ENCODE results near the gene CNRIP1.
A peak's percentile ranks its signal among the peaks of the same experiment; 100 is the strongest.
"Not testable (repeated sequence)": the region's sequence is repeated elsewhere in the genome, so short reads cannot be mapped to it uniquely, and the experiment has no call there.

The CNRIP1 gene

GRCh38 chr2:68319398-68320117 is at the start of gene CNRIP1:
Gene CNRIP1 (minus strand): TSS chr2:68319949. CDS start chr2:68319400, 549 bp downstream.
- DNase-seq, result peak; percentile 52 to 55

- DNase-seq, result no peak
These were observed 49.6 kb upstream of the CNRIP1 start for GRCh38 chr2:68369337-68369734.

GRCh38 chr2:68368654-68369336 is 49.0 kb upstream of the CNRIP1 start:
- no peak for DNase-seq

GRCh38 chr2:68367953-68368653 is 48.4 kb upstream of the CNRIP1 start:
- no peak for DNase-seq

- no peak for DNase-seq
These were observed 46.4 kb upstream of the CNRIP1 start for GRCh38 chr2:68366083-68366560.

GRCh38 chr2:68365087-68365486 is 45.3 kb upstream of the CNRIP1 start, which contains the start of gene PLEK:
Gene PLEK (plus strand): TSS chr2:68365282. CDS start chr2:68365352, 70 bp downstream.
- DNase-seq, result no peak

GRCh38 chr2:68363721-68364120 is 44.0 kb upstream of the CNRIP1 start:
- no peak for DNase-seq

- DNase-seq, result no peak
These were observed 43.0 kb upstream of the CNRIP1 start for GRCh38 chr2:68362749-68363148.

GRCh38 chr2:68362069-68362468 is 42.3 kb upstream of the CNRIP1 start:
- peak; percentile 38 to 39 for DNase-seq

GRCh38 chr2:68359889-68360288 is 40.1 kb upstream of the CNRIP1 start:
- DNase-seq, result no peak

- DNase-seq, result peak; percentile 4 to 36
These were observed 38.0 kb upstream of the CNRIP1 start for GRCh38 chr2:68357605-68358337.

GRCh38 chr2:68356599-68357239 is 37.0 kb upstream of the CNRIP1 start:
- no peak for DNase-seq

GRCh38 chr2:68352651-68353391 is 33.1 kb upstream of the CNRIP1 start:
- no peak for DNase-seq

GRCh38 chr2:68351997-68352396 is 32.2 kb upstream of the CNRIP1 start:
- no peak for DNase-seq

GRCh38 chr2:68349091-68349490 is 29.3 kb upstream of the CNRIP1 start:
- not testable (repeated sequence) for DNase-seq

- DNase-seq, result no peak
These were observed 25.6 kb upstream of the CNRIP1 start for GRCh38 chr2:68345129-68345875.

- no peak for DNase-seq
These were observed 24.3 kb upstream of the CNRIP1 start for GRCh38 chr2:68344031-68344430.

- DNase-seq, result no peak
These were observed 22.7 kb upstream of the CNRIP1 start for GRCh38 chr2:68342470-68342869.

- DNase-seq, result no peak
These were observed 21.8 kb upstream of the CNRIP1 start for GRCh38 chr2:68341583-68341982.

- no peak for DNase-seq
These were observed 21.2 kb upstream of the CNRIP1 start for GRCh38 chr2:68341062-68341329.
